ENCODE results near the gene MTPN.

DNA sequence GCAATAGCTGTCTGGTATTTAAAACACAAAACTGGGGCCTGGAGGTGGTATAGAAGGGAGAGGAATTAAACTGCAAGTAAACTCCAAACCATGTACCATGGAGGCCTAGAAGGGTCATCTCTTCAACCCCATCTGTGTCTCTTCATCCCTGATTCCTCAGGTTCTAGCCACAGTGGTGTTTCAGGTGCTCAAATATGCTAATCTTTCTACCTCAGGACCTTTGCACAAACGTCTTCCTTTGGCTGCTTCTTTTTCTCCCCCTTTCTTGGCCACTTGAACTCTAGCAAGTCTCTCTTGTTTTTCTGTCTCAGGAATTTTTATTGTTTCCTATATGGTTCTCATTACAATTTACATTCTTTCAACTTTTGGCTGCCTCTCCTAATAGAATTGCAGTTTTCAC, 25.6 kb upstream of the MTPN start:
- TF ChIP-seq CTCF (IDR thresholded peaks at IDR 0.05) (no peak), POLR2A (IDR thresholded peaks at IDR 0.05) (no peak)
